ENCODE measurements around the gene CENATAC.

GRCh38 chr11:119029340-119030028, 31.5 kb downstream of the CENATAC start:
- TF ChIP-seq POLR2AphosphoS5 (IDR thresholded peaks at IDR 0.05; ENCODE audit: low read depth, low read length) (no peak), REST (IDR thresholded peaks at IDR 0.05; ENCODE audit: insufficient read depth in 1 of 2, low read depth in 2 of 2, low read length in 2 of 2) (no peak), TAF1 (IDR thresholded peaks at IDR 0.05; ENCODE audit: borderline replicate concordance, insufficient read depth, low read length) (no peak), SIN3A (IDR thresholded peaks at IDR 0.05; ENCODE audit: borderline replicate concordance, insufficient read depth, low read length) (no peak)

Data from PFSK-1 (cell line).